CD4-positive, alpha-beta T cell treated with Interleukin-6 at 100 ng/mL for 8 hours (primary cell): ENCODE data around the gene MYCN.
"Not testable (repeated sequence)": the region's sequence is repeated elsewhere in the genome, so short reads cannot be mapped to it uniquely, and the experiment has no call there.

Source experiments
- DNase-seq: peaks from one replicate; pipeline ENCODE4 v3.0.0-alpha.2; 2020; ENCODE audit warnings: mixed read lengths, low spot score

MYCN gene

DNA sequence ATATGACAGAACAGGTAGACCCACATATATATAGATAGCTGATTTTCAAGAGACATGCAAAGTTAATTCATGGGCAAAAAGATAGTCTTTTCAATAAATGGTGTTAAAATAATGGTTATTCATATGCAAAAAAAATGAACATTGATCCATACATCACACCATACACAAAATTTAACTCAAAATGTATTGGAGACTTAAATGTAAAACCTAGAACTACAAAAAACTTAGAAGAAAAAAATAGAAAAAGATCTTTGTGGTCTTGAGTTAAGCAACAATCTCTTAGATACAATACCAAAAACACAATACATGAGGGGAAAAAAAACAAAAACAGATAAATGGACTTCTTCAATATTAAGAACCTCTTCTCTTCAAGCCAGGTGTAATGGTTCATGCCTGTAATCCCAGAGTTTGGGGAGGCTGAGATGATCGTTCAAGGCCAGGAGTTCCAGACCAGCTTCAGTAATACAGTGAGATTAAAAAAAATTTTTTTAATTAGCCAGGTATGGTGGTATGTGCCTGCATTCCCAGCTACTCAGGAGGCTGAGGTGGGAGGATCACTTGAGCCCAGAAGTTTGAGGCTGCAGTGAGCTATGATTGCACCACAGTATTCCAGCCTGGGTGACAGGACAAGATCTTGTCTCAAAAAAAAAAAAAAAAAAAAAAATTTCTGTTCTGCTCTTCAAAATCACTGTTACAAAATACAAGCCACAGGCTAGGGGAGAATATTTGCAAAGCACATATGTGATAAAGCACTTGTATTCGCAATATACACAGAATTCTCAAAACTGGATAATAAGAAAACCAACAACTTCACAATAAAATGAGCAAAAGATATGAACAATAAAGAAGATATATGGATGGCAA, 32.7 kb upstream of the MYCN start:
- no peak for DNase-seq

DNA sequence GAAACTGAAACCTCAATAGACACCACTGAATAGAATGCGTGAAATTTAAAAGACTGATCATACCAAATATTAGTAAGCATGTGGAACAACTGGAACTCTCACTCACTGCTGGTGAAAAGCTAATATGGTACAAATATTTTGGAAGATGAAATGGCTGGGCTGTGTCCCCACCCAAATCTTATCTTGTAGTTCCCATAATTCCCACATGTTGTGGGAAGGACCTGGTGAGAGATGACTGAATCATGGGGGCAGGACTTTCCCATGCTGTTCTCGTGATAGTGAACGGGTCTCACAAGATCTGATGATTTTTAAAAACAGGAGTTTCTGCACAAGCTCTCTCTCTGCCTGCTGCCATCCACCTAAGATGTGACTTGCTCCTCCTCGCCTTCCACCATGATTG, 32.0 kb upstream of the MYCN start:
- no peak for DNase-seq

DNA sequence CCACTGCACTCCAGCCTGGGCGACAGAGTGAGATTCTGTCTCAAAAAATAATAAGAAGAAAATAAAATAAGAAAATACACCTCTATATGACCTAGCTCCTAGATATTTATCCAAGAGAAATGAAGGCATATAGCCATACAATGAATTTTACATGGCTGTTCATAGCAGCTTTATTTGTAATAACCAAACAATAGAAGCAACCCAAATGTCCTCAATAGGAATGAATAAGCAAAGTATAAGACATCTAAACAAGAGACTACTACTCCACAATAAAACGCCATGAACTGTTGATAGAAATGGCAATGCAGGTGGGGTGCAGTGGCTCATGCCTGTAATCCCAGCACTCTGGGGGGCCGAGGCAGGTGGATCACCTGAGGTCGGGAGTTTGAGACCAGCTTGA, 31.2 kb upstream of the MYCN start:
- DNase-seq = no peak

DNA sequence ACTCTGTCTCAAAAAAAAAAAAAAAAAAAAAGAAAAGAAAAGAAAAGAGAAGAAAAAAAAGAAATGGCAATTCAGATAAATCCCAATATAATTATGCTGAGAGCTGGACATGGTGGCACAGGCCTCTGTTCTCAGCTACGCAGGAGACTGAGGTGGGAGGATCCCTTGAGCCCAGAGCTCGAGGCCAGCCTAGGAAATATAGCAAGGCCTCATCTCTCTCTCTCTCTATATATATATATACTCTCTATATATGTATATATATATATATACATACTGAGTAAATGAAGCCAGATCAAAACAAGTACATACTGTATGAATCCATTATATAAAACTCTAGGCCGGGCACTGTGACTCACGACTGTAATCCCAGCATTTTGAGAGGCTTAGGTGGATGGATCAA, 30.6 kb upstream of the MYCN start:
- DNase-seq = no peak

DNA sequence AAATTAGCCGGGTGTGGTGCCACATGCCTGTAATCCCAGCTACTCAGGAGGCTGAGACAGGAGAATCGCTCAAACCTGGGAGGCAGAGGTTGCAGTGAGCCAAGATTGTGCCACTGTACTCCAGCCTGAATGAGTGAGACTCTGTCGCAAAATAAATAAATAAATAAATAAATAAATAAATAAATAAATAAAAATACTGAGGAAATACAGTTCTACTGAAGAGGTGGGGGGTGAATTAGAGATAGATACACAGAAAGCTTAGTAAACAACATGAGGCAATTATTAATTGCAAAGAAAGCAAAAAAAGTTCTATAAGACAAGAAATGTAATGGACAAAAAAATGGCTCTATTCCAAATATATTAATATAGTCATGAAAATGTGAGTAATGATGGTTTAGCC, 29.1 kb upstream of the MYCN start:
- not testable (repeated sequence) for DNase-seq

DNA sequence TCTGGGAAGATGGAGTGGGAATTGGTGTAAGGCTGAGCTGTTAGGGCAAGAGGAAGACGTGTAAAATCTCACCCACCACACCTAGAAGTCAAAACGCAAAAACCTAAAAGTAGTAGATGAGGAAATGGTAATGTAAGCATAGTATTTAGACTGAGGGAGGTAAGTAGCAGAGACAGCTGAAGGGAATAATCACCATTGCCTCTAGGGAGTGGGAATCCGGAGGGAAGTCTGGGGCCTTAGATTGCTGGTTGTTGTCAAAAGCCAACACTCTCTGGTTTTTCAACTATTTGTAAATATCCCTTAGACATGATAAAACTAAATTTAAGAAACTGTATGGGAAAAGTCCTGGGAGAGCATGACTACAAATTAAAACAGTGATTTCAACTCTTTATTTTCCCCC, 28.7 kb upstream of the MYCN start:
- DNase-seq = no peak

DNA sequence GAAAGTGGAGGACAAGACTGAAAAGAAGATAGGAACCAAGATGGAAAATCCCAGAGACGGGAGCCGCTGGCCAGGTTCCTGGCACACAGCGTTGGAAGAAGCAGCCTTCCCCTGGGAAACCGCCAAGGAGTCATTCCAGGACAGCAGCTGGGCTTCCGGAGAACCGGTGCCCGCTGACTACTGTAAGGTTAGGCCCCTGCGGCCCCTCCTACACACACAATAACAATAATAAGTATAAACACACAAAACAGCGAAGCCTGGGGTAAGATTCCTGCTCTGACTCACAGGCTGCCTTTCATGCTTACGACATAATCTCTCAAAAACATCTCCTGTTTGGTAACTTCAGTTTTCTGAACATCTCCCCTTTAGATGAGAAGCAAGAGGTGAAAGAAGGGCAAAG, 28.1 kb upstream of the MYCN start:
- DNase-seq = no peak

DNA sequence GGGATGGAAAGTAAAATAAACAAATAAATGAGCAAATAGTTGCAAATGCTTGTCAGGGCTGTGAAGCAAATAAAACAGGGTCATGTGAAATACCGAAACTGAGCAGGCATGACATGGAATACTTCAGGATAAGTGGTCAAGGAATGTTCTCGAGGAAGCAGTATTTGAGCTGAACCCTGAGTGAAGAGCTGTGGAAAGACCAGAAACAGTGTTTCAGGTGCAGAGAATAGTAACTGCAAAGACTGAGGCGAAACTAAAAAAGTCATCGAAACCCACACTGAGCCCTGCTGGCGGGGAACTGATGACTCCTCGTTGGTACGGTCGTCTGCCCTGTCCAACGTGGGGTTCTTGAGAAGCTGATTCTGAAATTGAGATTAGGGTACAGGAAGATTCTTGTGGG, 27.2 kb upstream of the MYCN start:
- DNase-seq = no peak

DNA sequence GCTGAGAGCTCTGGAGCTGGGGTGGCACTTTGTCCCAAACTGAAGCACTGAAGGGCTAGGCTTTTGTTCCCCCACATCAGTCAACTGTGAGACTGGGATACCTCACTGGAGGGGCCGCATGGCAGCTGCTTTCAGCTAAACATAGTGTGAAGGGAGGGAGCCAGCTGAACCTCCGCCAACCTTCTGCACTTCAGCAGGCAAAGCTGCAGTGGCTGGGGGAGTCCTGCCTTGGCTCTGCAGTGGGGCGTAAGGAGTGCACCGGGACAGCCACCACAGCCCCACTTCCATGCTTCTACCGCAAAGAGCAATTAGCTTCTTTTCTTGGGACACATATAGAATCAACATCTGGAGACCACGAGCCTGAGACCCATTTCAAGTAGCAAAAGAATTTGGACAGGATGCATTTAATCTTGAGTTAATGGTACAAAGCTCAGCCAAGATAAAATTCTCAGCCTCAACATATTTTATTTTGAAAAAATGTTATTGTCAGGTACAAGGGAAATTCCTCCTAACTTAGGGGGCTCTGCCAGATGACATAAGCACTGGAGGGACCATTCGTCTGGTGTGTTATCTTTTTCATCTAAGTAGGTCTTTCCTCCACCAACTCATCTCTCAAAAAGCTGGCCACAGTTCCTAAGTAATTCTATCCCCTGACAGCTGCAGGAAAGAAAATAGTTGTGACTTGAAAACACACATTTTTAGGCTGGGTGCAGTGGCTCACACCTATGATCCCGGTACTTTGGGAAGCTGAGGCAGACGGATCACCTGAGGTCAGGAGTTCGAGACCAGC, 25.6 kb upstream of the MYCN start:
- DNase-seq = no peak

DNA sequence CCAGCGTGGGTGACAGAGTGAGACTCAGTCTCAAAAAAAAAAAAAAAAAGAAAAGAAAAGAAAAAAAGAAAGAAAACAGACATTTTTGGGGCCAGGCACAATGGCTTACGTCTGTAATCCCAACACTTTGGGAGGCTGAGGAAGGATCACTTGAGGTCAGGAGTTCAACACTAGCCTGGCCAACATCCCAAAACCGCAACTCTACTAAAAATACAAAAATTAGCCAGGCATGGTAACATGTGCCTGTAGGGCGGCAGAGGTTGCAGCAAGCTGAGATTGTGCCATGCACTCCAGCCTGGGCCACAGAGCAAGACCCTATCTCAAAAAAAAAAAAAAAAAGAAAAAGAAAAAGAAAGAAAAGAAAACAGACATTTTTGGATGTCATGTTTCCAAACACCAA, 24.8 kb upstream of the MYCN start:
- DNase-seq = not testable (repeated sequence)

DNA sequence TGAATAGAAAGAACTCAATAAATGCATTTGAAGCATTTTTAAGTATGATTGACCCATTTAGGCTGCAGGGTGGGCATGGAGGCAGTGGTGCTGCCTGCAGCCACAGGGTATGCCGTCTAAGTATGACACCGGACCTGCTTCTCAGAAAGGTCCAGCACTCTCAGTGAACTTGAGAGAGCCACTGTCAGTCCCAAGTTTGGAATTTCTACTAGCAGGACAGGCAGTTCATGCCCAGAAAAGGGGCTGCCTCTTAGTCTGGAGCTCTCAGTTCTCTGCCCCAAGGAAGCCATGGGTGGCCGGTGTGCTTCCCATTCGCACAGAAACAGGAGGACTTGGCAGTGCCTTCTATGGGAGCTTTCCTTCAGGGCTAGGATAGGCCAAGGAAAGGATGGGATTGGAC, 24.0 kb upstream of the MYCN start:
- no peak for DNase-seq

DNA sequence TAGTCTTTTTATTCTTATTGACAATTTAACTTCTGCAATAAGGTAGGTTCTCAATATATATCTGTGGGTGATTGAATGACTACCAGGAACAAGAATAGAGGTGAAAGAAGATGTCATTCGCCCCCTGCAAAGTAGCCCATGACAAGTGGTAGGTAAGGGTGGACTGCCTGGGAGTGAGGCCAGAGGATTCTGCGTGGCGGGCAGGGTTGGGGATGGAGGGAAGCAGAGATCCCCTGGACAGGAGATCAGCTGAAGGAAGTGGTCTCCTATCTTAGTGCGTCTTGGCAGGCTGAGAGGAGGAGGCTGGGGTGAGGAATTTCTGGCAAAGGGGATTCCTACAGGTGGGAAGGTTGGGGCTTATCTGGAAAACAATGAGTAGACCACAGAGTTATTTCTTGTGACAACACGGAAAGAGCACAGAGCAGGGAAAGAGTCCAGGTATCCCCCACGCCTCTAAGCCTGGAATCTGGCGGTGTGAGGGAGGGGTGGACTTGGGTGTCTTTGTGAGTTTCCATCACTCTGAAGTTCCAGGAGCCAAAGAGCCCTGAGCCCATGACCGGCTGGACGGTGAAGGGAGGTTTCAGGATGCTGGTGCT, 21.5 kb upstream of the MYCN start:
- no peak for DNase-seq

DNA sequence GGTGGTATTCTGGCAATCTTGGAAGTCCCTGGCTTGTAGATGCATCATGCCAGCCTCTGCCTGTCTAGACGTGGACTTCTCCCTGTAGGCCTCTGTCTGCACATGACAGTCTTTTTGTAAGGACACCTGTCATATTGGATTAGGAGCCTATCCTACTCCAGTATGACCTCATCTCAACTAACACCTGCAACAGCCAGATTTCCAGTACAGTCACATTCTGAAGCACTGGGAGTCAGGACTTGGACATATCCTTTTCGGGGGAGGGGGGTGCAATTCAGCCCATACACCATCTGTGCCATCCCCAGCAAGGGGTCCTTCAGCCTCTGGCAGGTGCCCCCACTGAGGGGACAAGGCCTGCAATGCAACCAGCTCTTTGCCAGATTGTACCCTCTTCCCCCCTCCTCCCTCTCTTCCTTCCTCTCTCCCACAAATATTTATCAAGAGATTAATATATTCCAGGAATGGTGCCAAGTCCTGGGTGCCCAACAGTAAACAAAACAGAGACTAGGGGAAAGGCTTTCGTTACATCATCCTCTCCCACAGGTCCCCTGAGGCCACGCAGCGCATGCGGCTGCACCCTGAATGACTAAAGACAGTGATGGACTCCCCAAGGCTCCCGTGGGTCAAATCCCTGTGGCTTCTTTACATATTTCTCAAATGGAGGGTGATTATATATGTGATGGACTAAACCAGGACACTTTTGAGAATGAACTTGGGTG, 20.5 kb upstream of the MYCN start:
- no peak for DNase-seq

DNA sequence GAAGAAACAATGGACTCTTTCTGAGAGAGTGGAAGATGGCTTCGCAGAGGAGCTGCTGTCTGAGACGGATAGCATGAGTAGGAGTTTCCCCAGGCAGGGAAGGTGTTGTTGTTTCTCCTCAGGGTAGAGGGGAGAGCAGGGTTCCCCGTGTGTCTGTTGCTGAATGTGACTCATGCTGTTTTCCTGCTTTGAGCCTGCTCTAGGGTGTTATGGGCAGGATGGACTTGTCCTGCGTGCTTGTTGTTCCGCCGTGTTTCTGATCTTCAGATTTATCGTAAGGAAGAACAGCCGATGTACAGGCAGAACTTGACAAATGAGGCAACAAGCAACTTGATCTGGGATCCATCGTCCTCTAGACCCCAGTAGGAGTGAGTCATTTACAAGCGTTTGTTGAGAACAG, 19.7 kb upstream of the MYCN start:
- DNase-seq = no peak

DNA sequence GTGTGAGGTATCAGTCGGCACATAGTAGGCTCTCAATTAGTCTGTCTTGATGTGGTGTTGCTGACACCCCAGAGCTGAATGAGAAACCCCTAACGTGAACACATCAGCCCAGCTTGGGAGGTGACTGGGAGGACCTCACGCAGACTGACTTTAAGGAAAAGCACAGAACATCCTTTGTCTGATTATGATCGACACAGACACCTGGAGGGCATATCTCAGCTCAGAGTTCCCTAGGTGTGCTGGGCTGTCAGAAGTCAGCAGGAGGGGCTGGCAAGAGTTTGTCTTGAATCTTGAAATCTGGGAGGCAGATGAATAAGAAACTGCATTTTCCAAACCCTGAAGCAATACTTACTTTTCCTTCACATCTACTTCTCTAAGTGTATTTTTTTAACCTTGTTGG, 16.8 kb upstream of the MYCN start:
- DNase-seq = no peak

DNA sequence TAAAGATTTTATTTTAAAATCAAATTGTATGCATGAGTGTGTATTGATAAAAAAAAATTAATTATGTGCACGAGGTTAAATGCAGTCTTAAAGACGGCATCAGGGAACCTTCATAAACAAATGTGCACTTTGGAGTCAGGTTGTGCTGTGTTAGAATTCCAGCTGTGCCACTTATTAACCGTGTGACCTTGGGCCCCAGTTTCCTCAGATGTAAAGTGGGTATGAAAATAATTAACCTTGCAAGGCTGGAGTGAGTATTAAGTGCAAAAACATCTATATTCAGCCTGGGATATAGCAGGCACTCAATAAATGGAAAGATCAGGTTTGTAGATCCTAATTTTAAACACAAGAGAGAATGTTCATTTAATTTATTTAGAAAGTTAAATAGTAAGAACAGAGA, 14.5 kb upstream of the MYCN start:
- no peak for DNase-seq

DNA sequence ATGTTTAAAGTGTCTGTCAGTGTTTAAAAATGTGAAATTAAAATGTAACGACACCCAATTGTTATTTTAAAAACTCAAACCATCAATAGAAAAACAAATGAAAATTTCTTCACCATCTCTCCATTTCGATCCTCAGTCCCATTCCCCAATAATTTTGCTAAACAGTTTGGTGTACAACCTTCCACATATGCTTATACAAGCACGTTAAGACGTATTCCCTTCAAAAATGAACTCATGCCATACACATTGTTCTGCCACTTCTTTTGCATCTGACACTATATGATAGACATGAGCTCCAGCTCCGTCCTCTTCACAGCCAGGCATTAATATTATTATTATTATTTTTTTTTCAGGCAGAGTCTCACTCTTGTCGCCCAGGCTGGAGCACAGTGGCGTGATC, 14.1 kb upstream of the MYCN start:
- no peak for DNase-seq

DNA sequence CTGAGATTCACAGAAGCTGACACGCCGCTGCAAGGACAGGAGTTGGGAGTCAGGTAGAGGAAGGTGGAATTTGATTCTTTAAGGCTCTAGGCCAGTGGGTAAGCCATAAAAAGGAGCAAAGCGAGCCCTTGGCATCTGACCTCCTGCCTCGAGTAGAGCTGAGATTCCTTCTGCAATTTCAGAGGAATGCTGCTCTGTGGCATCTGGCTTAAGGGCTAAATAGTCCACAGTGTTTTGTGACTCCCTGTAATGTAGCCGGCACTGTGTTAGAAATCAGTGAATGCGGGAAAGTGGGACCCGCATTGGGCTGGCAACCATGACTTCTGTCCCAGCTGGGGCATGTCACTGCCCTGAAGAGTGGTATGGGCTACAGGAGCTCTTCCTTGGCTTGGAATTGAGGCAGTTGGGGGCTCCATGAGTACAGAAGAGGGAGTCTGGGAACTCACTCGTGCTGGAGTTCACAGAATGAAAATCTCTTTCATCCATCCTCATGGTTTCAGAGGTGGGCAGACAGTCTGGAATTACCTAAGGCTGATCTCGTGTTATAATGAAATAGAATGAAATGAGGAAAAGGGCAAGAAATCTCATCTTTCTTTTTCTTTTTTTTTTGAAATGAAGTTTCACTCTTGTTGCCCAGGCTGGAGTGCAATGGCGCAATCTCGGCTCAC, 12.7 kb upstream of the MYCN start:
- no peak for DNase-seq

DNA sequence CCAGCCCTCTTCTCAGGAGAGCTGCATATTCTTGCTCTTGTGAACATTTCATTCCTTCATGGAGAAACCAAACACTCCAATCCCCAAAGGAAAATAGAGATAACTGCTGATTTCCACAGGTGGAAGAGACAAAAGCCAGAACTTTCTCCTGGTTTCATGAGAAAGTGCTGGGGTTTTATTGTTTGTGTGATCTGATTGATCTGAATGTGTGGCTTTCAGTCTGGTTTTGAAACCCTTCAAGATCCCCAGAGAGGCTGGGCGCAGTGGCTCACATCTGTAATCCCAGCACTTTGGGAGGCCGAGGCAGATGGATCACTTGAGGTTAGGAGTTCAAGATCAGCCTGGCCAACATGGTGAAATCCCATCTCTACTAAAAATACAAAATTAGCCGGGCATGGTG, 11.3 kb upstream of the MYCN start:
- not testable (repeated sequence) for DNase-seq

DNA sequence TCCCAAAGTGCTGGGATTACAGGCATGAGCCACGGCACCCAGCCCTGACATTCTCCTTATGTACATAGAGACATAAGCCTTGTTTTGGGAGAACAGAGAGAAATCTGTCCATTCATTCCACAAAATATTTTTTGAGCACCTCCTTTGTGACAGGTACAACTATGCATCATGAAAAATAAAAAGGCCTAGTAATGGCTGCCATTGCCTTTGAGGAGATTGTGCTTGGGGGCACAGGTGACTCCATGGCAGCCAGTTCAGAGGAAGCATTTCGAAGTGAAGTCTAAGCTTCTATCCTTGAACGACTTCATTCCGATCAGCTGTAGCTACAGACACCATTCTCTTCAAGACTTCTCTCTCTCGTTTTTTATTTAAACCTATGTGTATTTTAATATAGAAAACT, 10.5 kb upstream of the MYCN start:
- DNase-seq = no peak

DNA sequence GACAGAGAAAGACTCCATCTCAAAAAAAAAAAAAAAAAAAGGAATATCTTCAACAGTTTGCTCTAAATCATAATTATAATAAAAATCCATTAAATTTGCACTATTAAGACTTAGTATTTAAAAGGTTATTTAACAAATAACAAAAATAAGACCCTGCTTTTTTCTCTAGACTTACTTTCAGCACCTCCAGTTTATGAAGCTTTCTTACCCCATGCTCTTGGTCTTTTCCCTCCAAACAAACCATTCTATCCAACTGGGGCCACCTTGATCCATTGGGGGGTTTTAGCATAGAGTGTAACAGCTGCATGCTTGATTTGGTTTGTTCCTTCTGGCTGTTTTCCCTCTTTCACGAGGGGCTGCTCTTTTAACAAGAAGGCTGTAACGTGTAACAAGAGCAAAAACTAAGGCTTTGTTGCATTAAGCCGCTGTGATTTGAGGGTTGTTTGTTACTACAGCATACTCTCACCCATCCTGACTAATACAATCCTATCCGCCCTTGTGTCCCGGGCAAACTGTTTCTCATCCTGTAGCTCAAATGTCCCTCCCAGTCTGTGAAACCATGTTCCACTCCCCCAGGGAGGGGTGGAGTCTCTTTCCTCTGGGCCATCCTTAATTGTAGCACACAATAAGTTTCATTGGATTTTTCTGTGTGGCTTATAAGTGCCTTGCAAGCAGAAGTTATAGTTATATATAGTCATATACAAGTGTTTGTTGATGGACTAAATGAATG, 9.6 kb upstream of the MYCN start:
- DNase-seq = no peak
